K562 (cell line): ENCODE data around the gene PCSK6. TPM values are rescaled to one million over a fixed set of nuclear protein-coding genes. Genes with fewer than 3 reads are reported as not detected.

Source experiments
- ADNP ChIP-seq: fragments of 200-800 bp; sonication (Bioruptor generic); IDR thresholded peaks from 2 replicates; pipeline ENCODE4 v1.6.1; 2016; ENCODE audit warnings: missing genetic modification characterization, missing compliant biosample characterization
- ARID2 ChIP-seq: fragments of 450-650 bp; IDR thresholded peaks from 2 replicates; pipeline ENCODE4 v1.6.1; 2017; ENCODE audit warnings: antibody characterized with exemption, mild to moderate bottlenecking
- ELF1 ChIP-seq: fragments of 200-800 bp; sonication (Bioruptor generic); IDR thresholded peaks from 2 replicates; pipeline ENCODE4 v1.6.1; 2016; ENCODE audit warnings: missing genetic modification characterization, missing compliant biosample characterization
- ELF2 ChIP-seq: fragments of 250-450 bp; sonication (Bioruptor Pico); IDR thresholded peaks from 2 replicates; pipeline ENCODE4 v1.5.0; 2021; ENCODE audit warnings: mild to moderate bottlenecking
- ETV5 ChIP-seq: sonication (generic); formaldehyde crosslinking; IDR thresholded peaks from 2 replicates; pipeline ENCODE4 v1.4.0; 2020; ENCODE audit warnings: low read depth, mild to moderate bottlenecking, missing genetic modification reagents
- HDAC1 ChIP-seq, 2 experiments: fragments of 450-650 bp; IDR thresholded peaks; 2 replicates each; pipeline ENCODE4 v1.6.1; 2016 to 2017; ENCODE audit warnings: inconsistent platforms in 1 of 2, mild to moderate bottlenecking in 1 of 2, moderate library complexity in 1 of 2
- HLTF ChIP-seq: fragments of 450-650 bp; IDR thresholded peaks from 2 replicates; pipeline ENCODE4 v1.6.1; 2016
- HSF4 ChIP-seq: fragments of 250-450 bp; sonication (Bioruptor Pico); IDR thresholded peaks from 2 replicates; pipeline ENCODE4 v2.1.2; 2022; ENCODE audit warnings: mild to moderate bottlenecking, moderate library complexity, borderline replicate concordance
- NFATC3 ChIP-seq: fragments of 450-650 bp; IDR thresholded peaks from 2 replicates; pipeline ENCODE4 v1.6.1; 2017; ENCODE audit warnings: mild to moderate bottlenecking
- RBM25 ChIP-seq: fragments of 200-400 bp; formaldehyde crosslinking; IDR thresholded peaks from 2 replicates; pipeline ENCODE4 v1.6.1; 2018; ENCODE audit warnings: low read length, low read depth, moderate library complexity; ENCODE audit not compliant: severe bottlenecking
- RBM39 ChIP-seq: fragments of 200-400 bp; formaldehyde crosslinking; optimal IDR thresholded peaks from 2 replicates; pipeline ENCODE3; 2018; ENCODE audit warnings: low read depth, low read length
- RFX5 ChIP-seq: IDR thresholded peaks from 2 replicates; pipeline ENCODE4 v1.6.1; 2011; ENCODE audit warnings: low read depth, mild to moderate bottlenecking, improper control_type of control experiment, low read length
- SOX6 ChIP-seq: fragments of 450-650 bp; IDR thresholded peaks from 2 replicates; pipeline ENCODE4 v1.6.1; 2014; ENCODE audit warnings: mild to moderate bottlenecking
- TEAD2 ChIP-seq: fragments of 450-650 bp; IDR thresholded peaks from 2 replicates; pipeline ENCODE4 v1.6.1; 2016; ENCODE audit warnings: missing genetic modification characterization, control low read depth, missing compliant biosample characterization
- ZNF311 ChIP-seq: fragments of 250-450 bp; sonication (Bioruptor Pico); IDR thresholded peaks from 2 replicates; pipeline ENCODE4 v1.4.0; 2020; ENCODE audit warnings: mild to moderate bottlenecking, moderate library complexity
- polyA plus RNA-seq, 8 experiments: library from polyadenylated mRNA; depleted of rRNA in 4 of 8; stranded (reverse) in 5 of 8; unstranded in 3 of 8; fragments of >200 nt; fragmentation: Nextera tagmentation in 2 of 8; fragmentation: Illumina TruSeq in 1 of 8; extraction: Ambion mirVana in 2 of 8; extraction: Trizol in 1 of 8; gene quantifications; 2 replicates each; pipeline versions ENCODE4 v1.2.1 to v1.2.3, GENCODE V29; 2011 to 2014; ENCODE audit warnings: inconsistent platforms in 1 of 8, missing spikeins in 1 of 8
- total RNA-seq, 7 experiments: library from RNA; depleted of rRNA in 6 of 7; stranded (reverse); fragments of >200 nt in 6 of 7; fragmentation: Illumina TruSeq in 2 of 7; extraction: Trizol in 2 of 7; gene quantifications; 2 replicates each; pipeline versions ENCODE4 v1.2.1 to v1.2.3, GENCODE V29; 2011 to 2021; ENCODE audit warnings: low replicate concordance in 1 of 7
- TF ChIP-seq, protein P1 (sequence below), 2 experiments: fragments of 450-650 bp; conservative IDR thresholded peaks; 2 replicates each; pipeline ENCODE4 v1.6.1; 2017; ENCODE audit warnings: mild to moderate bottlenecking in 2 of 2, moderate library complexity in 2 of 2
- TF ChIP-seq, protein P2 (sequence below): sonication (generic); formaldehyde crosslinking; IDR thresholded peaks from 2 replicates; pipeline ENCODE4 v1.8.0; 2022; ENCODE audit warnings: mild to moderate bottlenecking, missing genetic modification reagents
- TF ChIP-seq, protein P3 (sequence below): sonication (generic); formaldehyde crosslinking; IDR thresholded peaks from 2 replicates; pipeline ENCODE4 v1.8.1; 2023; ENCODE audit warnings: missing genetic modification reagents, mild to moderate bottlenecking, borderline replicate concordance

Gene PCSK6
- total and polyA plus RNA-seq, 9 of the 15 experiments (the other 6 are each of a cell fraction or from before 2014, with no cell fraction given), result 2.2 to 32.6 (median 14.5) TPM

DNA sequence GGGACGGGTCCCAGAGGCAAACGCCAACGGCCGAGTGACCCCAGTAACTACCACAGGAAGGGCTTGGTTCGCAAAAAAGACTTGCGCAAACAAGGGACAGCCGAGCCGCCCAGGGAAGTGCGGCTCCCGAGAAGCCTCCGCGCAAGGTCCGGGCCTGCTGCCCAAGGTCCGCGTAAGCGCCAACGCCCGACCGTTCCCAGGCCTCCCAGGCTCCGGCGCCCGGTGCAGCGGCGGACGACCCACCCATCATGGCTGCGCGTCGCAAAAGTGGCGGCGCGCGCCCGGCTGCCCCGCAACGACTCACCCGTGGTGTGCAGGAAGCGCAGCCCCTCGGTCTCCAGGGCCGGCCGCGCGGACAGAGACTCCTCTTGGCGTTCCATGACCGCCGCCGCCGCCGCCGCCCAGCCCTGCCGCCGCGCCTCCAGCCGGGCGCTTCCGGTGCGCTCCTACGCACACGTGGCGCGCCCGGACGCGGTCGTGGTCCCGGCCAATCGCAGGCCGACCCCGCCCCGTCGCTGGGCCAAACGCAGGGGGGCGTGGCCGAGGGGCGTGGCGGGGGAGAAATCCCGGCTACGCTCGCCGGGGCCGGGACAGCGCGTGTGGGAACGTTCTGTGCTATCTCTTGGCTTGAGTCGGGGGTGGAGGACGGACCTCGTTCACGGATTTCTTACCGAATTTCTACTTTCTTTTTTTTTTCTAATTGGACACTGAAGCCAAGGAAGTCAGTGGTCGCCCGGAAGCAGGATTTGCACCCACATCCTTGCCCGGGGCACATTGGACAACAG is 212.3 kb downstream of the PCSK6 start, which contains the start of gene SELENOS (continued):
- TF ChIP-seq, protein P1, sequence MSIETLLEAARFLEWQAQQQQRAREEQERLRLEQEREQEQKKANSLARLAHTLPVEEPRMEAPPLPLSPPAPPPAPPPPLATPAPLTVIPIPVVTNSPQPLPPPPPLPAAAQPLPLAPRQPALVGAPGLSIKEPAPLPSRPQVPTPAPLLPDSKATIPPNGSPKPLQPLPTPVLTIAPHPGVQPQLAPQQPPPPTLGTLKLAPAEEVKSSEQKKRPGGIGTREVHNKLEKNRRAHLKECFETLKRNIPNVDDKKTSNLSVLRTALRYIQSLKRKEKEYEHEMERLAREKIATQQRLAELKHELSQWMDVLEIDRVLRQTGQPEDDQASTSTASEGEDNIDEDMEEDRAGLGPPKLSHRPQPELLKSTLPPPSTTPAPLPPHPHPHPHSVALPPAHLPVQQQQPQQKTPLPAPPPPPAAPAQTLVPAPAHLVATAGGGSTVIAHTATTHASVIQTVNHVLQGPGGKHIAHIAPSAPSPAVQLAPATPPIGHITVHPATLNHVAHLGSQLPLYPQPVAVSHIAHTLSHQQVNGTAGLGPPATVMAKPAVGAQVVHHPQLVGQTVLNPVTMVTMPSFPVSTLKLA (conservative IDR thresholded peaks at IDR 0.05), result peak; percentile 87 to 93
- no peak for TF ChIP-seq RBM39
- no peak for TF ChIP-seq ADNP (tag)
- TF ChIP-seq, protein P2, sequence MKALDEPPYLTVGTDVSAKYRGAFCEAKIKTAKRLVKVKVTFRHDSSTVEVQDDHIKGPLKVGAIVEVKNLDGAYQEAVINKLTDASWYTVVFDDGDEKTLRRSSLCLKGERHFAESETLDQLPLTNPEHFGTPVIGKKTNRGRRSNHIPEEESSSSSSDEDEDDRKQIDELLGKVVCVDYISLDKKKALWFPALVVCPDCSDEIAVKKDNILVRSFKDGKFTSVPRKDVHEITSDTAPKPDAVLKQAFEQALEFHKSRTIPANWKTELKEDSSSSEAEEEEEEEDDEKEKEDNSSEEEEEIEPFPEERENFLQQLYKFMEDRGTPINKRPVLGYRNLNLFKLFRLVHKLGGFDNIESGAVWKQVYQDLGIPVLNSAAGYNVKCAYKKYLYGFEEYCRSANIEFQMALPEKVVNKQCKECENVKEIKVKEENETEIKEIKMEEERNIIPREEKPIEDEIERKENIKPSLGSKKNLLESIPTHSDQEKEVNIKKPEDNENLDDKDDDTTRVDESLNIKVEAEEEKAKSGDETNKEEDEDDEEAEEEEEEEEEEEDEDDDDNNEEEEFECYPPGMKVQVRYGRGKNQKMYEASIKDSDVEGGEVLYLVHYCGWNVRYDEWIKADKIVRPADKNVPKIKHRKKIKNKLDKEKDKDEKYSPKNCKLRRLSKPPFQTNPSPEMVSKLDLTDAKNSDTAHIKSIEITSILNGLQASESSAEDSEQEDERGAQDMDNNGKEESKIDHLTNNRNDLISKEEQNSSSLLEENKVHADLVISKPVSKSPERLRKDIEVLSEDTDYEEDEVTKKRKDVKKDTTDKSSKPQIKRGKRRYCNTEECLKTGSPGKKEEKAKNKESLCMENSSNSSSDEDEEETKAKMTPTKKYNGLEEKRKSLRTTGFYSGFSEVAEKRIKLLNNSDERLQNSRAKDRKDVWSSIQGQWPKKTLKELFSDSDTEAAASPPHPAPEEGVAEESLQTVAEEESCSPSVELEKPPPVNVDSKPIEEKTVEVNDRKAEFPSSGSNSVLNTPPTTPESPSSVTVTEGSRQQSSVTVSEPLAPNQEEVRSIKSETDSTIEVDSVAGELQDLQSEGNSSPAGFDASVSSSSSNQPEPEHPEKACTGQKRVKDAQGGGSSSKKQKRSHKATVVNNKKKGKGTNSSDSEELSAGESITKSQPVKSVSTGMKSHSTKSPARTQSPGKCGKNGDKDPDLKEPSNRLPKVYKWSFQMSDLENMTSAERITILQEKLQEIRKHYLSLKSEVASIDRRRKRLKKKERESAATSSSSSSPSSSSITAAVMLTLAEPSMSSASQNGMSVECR (CRISPR knock-in tag), result peak; percentile 90
- no peak for TF ChIP-seq ZNF311
- TF ChIP-seq, protein P3, sequence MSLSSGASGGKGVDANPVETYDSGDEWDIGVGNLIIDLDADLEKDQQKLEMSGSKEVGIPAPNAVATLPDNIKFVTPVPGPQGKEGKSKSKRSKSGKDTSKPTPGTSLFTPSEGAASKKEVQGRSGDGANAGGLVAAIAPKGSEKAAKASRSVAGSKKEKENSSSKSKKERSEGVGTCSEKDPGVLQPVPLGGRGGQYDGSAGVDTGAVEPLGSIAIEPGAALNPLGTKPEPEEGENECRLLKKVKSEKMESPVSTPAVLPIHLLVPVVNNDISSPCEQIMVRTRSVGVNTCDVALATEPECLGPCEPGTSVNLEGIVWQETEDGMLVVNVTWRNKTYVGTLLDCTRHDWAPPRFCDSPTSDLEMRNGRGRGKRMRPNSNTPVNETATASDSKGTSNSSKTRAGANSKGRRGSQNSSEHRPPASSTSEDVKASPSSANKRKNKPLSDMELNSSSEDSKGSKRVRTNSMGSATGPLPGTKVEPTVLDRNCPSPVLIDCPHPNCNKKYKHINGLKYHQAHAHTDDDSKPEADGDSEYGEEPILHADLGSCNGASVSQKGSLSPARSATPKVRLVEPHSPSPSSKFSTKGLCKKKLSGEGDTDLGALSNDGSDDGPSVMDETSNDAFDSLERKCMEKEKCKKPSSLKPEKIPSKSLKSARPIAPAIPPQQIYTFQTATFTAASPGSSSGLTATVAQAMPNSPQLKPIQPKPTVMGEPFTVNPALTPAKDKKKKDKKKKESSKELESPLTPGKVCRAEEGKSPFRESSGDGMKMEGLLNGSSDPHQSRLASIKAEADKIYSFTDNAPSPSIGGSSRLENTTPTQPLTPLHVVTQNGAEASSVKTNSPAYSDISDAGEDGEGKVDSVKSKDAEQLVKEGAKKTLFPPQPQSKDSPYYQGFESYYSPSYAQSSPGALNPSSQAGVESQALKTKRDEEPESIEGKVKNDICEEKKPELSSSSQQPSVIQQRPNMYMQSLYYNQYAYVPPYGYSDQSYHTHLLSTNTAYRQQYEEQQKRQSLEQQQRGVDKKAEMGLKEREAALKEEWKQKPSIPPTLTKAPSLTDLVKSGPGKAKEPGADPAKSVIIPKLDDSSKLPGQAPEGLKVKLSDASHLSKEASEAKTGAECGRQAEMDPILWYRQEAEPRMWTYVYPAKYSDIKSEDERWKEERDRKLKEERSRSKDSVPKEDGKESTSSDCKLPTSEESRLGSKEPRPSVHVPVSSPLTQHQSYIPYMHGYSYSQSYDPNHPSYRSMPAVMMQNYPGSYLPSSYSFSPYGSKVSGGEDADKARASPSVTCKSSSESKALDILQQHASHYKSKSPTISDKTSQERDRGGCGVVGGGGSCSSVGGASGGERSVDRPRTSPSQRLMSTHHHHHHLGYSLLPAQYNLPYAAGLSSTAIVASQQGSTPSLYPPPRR (CRISPR knock-in tag), result no peak
- TF ChIP-seq TEAD2 (tag), result no peak
- no peak for TF ChIP-seq SOX6
- TF ChIP-seq ETV5 (CRISPR knock-in tag), result peak; percentile 84
- TF ChIP-seq HDAC1 (IDR thresholded peaks at IDR 0.05), result peak in 1 of 2 experiments; percentile 72; a peak in 2 of 4 replicates
- TF ChIP-seq RBM25, result peak; percentile 86
- peak; percentile 79; the same call in 1 of the 2 replicates for TF ChIP-seq ELF2 (CRISPR knock-in tag)
- TF ChIP-seq RFX5, result no peak
- TF ChIP-seq ELF1 (tag), result peak; percentile 90
- no peak for TF ChIP-seq HSF4 (CRISPR knock-in tag)
- 0 out of 2 replicates have a peak, but pooled peaks have one; percentile 50 for TF ChIP-seq HLTF
- TF ChIP-seq NFATC3, result no peak
- no peak for TF ChIP-seq ARID2
